GM23248 (cell line): ENCODE data around the gene FXYD5. TPM values are rescaled to one million over a fixed set of nuclear protein-coding genes. Genes with fewer than 3 reads are reported as not detected.

Experiments used
- DNase-seq: peaks from one replicate; pipeline ENCODE4 v3.0.0-alpha.2; 2015
- H2AFZ ChIP-seq: fragments of 200-600 bp; sonication (generic); 2 replicates; pipeline ENCODE4 v1.6.1; 2016; ENCODE audit warnings: antibody characterized with exemption
- H3F3A ChIP-seq: fragments of 200-600 bp; sonication (generic); 2 replicates; pipeline ENCODE4 v1.6.1; 2016; ENCODE audit warnings: mild to moderate bottlenecking, antibody characterized with exemption, mixed run types; ENCODE audit not compliant: insufficient read depth
- H3K27ac ChIP-seq: fragments of 200-600 bp; sonication (generic); 2 replicates; pipeline ENCODE4 v1.5.1; 2016; ENCODE audit warnings: mild to moderate bottlenecking
- H3K27me3 ChIP-seq: fragments of 200-600 bp; sonication (generic); replicated peaks from 2 replicates; pipeline ENCODE4 v1.6.1; 2016; ENCODE audit warnings: mild to moderate bottlenecking; ENCODE audit not compliant: insufficient read depth
- H3K36me3 ChIP-seq: fragments of 200-600 bp; sonication (generic); 2 replicates; pipeline ENCODE4 v1.6.1; 2016; ENCODE audit warnings: low read depth, mild to moderate bottlenecking
- H3K4me1 ChIP-seq: fragments of 200-600 bp; sonication (generic); 2 replicates; pipeline ENCODE4 v1.6.1; 2016; ENCODE audit warnings: mild to moderate bottlenecking; ENCODE audit not compliant: insufficient read depth
- H3K4me2 ChIP-seq: fragments of 200-600 bp; sonication (generic); one replicate; pipeline ENCODE4 v1.6.1; 2016; ENCODE audit warnings: mild to moderate bottlenecking; ENCODE audit not compliant: unreplicated experiment
- H3K4me3 ChIP-seq: fragments of 200-600 bp; sonication (generic); 2 replicates; pipeline ENCODE4 v1.5.1; 2016; ENCODE audit warnings: mild to moderate bottlenecking
- H3K79me2 ChIP-seq: fragments of 200-600 bp; sonication (generic); 2 replicates; pipeline ENCODE4 v1.6.1; 2016; ENCODE audit warnings: mild to moderate bottlenecking; ENCODE audit not compliant: insufficient read depth
- H3K9ac ChIP-seq: fragments of 200-600 bp; sonication (generic); 2 replicates; pipeline ENCODE4 v1.6.1; 2016; ENCODE audit warnings: mild to moderate bottlenecking
- H3K9me2 ChIP-seq: fragments of 200-600 bp; sonication (generic); 2 replicates; pipeline ENCODE4 v1.6.1; 2016; ENCODE audit warnings: mixed run types, mild to moderate bottlenecking, moderate library complexity; ENCODE audit not compliant: insufficient read depth
- H3K9me3 ChIP-seq: fragments of 200-600 bp; sonication (generic); one replicate; pipeline ENCODE4 v1.6.1; 2017; ENCODE audit warnings: low read depth
- H4K20me1 ChIP-seq: fragments of 200-600 bp; sonication (generic); 2 replicates; pipeline ENCODE4 v1.6.0; 2016; ENCODE audit not compliant: insufficient read depth
- EZH2 ChIP-seq: fragments of 200-600 bp; sonication (generic); IDR thresholded peaks from 2 replicates; pipeline ENCODE4 v1.6.1; 2018; ENCODE audit warnings: antibody characterized with exemption, mild to moderate bottlenecking; ENCODE audit not compliant: insufficient read depth, poor library complexity, severe bottlenecking
- EZH2phosphoT487 ChIP-seq: fragments of 200-600 bp; sonication (generic); IDR thresholded peaks from 2 replicates; pipeline ENCODE4 v1.6.1; 2018; ENCODE audit warnings: antibody characterized with exemption, moderate library complexity, mild to moderate bottlenecking, low read depth; ENCODE audit not compliant: insufficient read depth
- WGBS, 2 experiments: methylation state at CpG; one replicate each; pipeline ENCODE4 v1.1.6; 2015 to 2017; ENCODE audit warnings: low lambda C conversion rate in 2 of 2, low coverage in 1 of 2; ENCODE audit errors: missing lambda C conversion rate in 2 of 2; 5-methylcytosine and 5-hydroxymethylcytosine counted together
- in situ Hi-C: fragments of 300-500 bp; cut with MboI; formaldehyde crosslinking; loops from 2 replicates; pipeline ENCODE4 v1.15.0; 2020
- polyA plus RNA-seq: library from polyadenylated mRNA; unstranded; fragments of >200 nt; fragmentation: Nextera tagmentation; extraction: Ambion mirVana; gene quantifications from 2 replicates; pipeline ENCODE4 v1.2.1, GENCODE V29; 2016
- total RNA-seq: library from RNA; depleted of rRNA; stranded (reverse); fragments of >200 nt; shearing (Covaris generic); gene quantifications from 2 replicates; pipeline ENCODE4 v1.2.3, GENCODE V29; 2014

FXYD5 gene
- total and polyA plus RNA-seq, 2 experiments from 2014 or later, result 233 to 496 TPM

DNA sequence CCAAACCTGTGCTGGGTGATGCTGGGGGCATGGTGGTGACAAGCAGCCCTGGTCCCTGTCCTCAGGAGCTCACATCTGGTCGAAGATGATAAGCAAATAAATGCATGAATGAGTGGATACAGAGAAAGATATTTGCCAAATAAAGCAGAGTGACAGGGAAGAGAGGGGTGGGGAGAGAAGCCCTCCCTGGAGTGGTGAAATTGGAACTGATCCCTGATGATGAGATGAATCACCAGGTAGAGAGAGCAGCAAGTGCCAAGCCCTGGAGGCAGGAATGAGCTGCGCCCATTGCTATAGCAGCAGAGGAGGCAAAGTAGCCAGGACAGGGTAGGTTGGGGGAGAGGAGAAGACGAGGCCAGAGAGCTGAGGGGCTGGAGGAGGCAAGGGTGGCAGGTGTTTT, 13.7 kb downstream of the FXYD5 start:
- DNase-seq, result peak; percentile 53
- Histone ChIP-seq H3K4me1 (peaks cover 6% of the 10 kb centered on the region), H2AFZ (no peak overlapping the region), H3K4me3 (no peak overlapping the region), H3K27ac (no peak overlapping the region), H3K27me3 (no peaks in the 10 kb centered on the region), H3K9me2 (no peaks in the 10 kb centered on the region), H4K20me1 (no peaks in the 10 kb centered on the region), H3K36me3 (peaks cover 35% of the 10 kb centered on the region), H3K4me2 (no peak overlapping the region), H3K9ac (no peak overlapping the region), H3F3A (0 out of 2 replicates have a peak, but pooled peaks cover 4% of the 10 kb centered on the region), H3K9me3 (no peaks in the 10 kb centered on the region), H3K79me2 (no peaks in the 10 kb centered on the region)
- TF ChIP-seq EZH2phosphoT487 (no peak), EZH2 (no peak)
- in situ Hi-C loops, result no loop called here
- WGBS, 2 experiments, result 65 to 68% methylated on average over 3 of the region's 3 CpGs

DNA sequence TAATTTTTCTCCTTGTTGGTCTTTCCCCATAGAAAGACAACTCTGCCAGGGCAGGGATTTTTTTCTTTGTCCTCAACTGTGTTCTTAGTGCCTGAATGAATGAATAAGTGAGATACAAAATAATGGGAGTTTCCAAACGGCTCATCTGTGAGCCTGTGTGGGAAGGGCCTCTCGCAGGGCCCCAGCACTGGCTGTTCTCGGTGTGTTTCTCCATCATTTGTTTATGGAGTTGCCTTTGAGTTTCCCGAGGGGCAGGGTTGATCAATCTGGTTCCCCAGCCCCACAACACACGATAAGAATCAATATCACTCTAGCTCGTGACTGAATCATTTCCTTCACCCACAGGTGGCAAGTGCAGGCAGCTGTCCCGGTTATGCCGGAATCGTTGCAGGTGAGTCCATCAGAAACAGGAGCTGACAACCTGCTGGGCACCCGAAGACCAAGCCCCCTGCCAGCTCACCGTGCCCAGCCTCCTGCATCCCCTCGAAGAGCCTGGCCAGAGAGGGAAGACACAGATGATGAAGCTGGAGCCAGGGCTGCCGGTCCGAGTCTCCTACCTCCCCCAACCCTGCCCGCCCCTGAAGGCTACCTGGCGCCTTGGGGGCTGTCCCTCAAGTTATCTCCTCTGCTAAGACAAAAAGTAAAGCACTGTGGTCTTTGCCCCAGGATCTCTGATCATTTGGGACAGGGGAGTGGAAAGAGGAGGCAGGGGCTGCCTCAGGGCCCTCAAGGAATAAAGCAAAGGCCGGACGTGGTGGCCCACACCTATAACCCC, 14.9 kb downstream of the FXYD5 start:
- in situ Hi-C loops, result no loop called here
- peaks cover 27% of the 10 kb centered on the region for H3K36me3 ChIP-seq

DNA sequence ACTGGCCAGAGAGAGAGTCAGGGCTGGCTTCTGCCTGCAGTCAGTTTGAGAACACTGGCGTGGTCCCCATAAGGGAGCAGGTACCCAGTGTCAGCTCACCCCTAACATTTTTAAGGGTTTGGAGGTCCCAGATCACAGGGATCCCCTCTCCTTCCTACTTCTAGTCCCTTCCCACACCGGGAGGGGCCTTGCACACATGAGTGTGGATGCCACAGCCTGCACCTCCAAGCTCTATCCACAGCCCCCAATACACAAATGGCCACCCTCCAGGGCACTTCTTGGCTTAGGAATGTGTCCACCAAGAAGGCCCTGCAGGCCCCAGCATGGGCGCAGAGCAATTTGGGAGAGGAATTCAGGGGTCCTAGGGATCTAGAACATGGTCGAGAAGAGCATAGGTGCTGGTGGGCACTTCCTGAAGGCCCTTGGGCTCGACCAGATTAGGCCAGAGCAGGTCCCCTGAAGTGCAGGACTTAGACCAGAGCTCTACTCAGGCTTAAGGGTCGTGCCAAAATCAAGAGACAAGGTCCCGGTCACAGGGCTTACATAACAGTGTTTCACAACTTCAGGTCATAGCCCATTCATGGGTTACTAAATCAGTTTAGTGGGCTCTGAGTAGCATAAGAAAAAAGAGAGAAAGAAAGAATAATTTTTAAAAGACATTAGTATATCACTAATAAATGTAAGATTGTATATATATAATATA, 16.0 kb downstream of the FXYD5 start:
- TF ChIP-seq EZH2phosphoT487 (no peak), EZH2 (no peak)
- DNase-seq, result no peak
- Histone ChIP-seq H3K4me1 (peaks cover 6% of the 10 kb centered on the region), H3F3A (peaks cover 10% of the 10 kb centered on the region; the same call in 1 of the 2 replicates), H3K9ac (no peak overlapping the region), H2AFZ (no peak overlapping the region), H3K36me3 (peaks cover 16% of the 10 kb centered on the region; the same call in 1 of the 2 replicates), H3K9me3 (no peaks in the 10 kb centered on the region), H4K20me1 (no peaks in the 10 kb centered on the region), H3K4me2 (no peak overlapping the region), H3K4me3 (no peak overlapping the region), H3K27ac (no peak overlapping the region), H3K27me3 (no peaks in the 10 kb centered on the region), H3K9me2 (no peaks in the 10 kb centered on the region), H3K79me2 (no peaks in the 10 kb centered on the region)
- in situ Hi-C loops, result no loop called here
- 60 to 62% methylated on average over 7 of the region's 7 CpGs for WGBS, 2 experiments

More for the DNA sequence above, 14.9 kb downstream of the FXYD5 start:
- H4K20me1 ChIP-seq, result no peaks in the 10 kb centered on the region
- no peak for DNase-seq
- H3K27me3 ChIP-seq, result no peaks in the 10 kb centered on the region
- H3K79me2 ChIP-seq, result no peaks in the 10 kb centered on the region
- H3K4me2 ChIP-seq, result no peak overlapping the region
- H3K4me1 ChIP-seq, result peaks cover 6% of the 10 kb centered on the region
- no peak overlapping the region for H3K27ac ChIP-seq
- H3K9me3 ChIP-seq, result no peaks in the 10 kb centered on the region
- H3K4me3 ChIP-seq, result no peak overlapping the region
- TF ChIP-seq EZH2 (no peak), EZH2phosphoT487 (no peak)
- no peaks in the 10 kb centered on the region for H3K9me2 ChIP-seq
- no peak overlapping the region for H2AFZ ChIP-seq
- WGBS, 2 experiments, result 67 to 73% methylated on average over 16 to 18 of the region's 18 CpGs
- no peak overlapping the region for H3K9ac ChIP-seq
- H3F3A ChIP-seq, result 0 out of 2 replicates have a peak, but pooled peaks cover 4% of the 10 kb centered on the region

DNA sequence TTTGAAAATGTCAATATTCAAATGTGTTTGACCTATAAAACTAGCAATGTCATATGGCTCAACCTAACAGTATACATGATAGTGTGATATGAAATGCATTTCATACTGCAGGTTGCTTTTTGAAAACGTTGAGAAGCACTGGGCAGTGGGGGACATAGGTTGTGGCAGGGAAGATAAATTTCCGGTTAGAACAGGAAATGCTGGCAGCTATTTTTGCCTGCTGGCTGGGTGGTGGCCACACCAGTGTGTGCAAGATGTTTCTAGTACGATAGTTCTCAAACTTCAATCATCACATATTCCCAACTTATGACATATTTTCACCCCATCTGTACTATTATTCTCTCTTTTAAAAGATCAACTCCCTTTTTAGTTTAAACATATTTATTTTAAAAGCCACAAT, 17.2 kb downstream of the FXYD5 start:
- no peaks in the 10 kb centered on the region for H3K9me3 ChIP-seq
- H3K27me3 ChIP-seq, result no peaks in the 10 kb centered on the region
- no peaks in the 10 kb centered on the region for H3K79me2 ChIP-seq
- H3K36me3 ChIP-seq, result peaks cover 4% of the 10 kb centered on the region; the same call in 1 of the 2 replicates
- peaks cover 13% of the 10 kb centered on the region for H3K4me1 ChIP-seq
- no peaks in the 10 kb centered on the region for H4K20me1 ChIP-seq
- no peak overlapping the region for H3K4me2 ChIP-seq
- H3K9me2 ChIP-seq, result no peaks in the 10 kb centered on the region
- TF ChIP-seq EZH2phosphoT487 (no peak), EZH2 (no peak)
- H3K9ac ChIP-seq, result no peak overlapping the region
- no peak overlapping the region for H3K4me3 ChIP-seq
- no peak overlapping the region for H2AFZ ChIP-seq
- in situ Hi-C loops, result no loop called here
- H3F3A ChIP-seq, result peaks cover 15% of the 10 kb centered on the region
- no peak overlapping the region for H3K27ac ChIP-seq
- no peak for DNase-seq
- WGBS, 2 experiments, result 23 to 32% methylated on average over 3 of the region's 3 CpGs
